Lower leg skin (tissue), 3 donors: ENCODE results near the gene SAMD9.

Source experiments
- POLR2A ChIP-seq, 2 donors: fragments of 450-650 bp; IDR thresholded peaks; one replicate each; pipeline ENCODE4 v1.6.1; 2016 to 2017; ENCODE audit warnings: antibody characterized with exemption in 2 of 2, mild to moderate bottlenecking in 1 of 2, moderate library complexity in 1 of 2
- TF ChIP-seq, protein P1 (sequence below), 3 donors: fragments of 450-650 bp; IDR thresholded peaks; one replicate each; pipeline ENCODE4 v1.5.1; 2016; ENCODE audit warnings: antibody characterized with exemption in 3 of 3, mild to moderate bottlenecking in 3 of 3, moderate library complexity in 2 of 3

DNA sequence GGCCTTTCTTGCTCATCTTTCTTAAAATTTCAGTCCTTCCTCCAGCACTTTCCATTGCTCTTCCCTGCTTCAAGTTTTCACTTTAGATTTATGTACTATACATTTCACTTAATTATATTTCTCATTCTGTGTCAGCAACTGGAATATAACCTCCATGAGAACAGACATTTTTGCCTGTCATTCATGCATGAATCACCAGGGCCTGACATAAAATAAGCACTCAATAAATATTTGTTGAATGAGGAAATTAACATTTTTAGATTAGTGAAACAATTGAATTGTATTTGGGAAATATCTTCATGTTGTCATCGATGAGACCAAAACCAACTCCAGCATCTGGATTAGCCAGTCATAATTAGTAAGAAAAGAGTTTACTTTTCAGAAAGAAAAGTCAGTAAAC, 24.3 kb upstream of the SAMD9 start:
- TF ChIP-seq, protein P1, sequence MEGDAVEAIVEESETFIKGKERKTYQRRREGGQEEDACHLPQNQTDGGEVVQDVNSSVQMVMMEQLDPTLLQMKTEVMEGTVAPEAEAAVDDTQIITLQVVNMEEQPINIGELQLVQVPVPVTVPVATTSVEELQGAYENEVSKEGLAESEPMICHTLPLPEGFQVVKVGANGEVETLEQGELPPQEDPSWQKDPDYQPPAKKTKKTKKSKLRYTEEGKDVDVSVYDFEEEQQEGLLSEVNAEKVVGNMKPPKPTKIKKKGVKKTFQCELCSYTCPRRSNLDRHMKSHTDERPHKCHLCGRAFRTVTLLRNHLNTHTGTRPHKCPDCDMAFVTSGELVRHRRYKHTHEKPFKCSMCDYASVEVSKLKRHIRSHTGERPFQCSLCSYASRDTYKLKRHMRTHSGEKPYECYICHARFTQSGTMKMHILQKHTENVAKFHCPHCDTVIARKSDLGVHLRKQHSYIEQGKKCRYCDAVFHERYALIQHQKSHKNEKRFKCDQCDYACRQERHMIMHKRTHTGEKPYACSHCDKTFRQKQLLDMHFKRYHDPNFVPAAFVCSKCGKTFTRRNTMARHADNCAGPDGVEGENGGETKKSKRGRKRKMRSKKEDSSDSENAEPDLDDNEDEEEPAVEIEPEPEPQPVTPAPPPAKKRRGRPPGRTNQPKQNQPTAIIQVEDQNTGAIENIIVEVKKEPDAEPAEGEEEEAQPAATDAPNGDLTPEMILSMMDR (IDR thresholded peaks at IDR 0.05), result no peak
- TF ChIP-seq POLR2A (IDR thresholded peaks at IDR 0.05), result no peak
